Stimulated activated CD8-positive, alpha-beta memory T cell treated with anti-CD3 and anti-CD28 coated beads, Interleukin-7, amount 100 ng/mL, for 1 hour (primary cell): ENCODE data around the gene OLFM2.
"Not testable (repeated sequence)": the region's sequence is repeated elsewhere in the genome, so short reads cannot be mapped to it uniquely, and the experiment has no call there.

Source experiments
- DNase-seq, 2 donors: peaks; one replicate each; pipeline ENCODE4 v3.0.0-alpha.2; 2020; ENCODE audit warnings: low read depth in 2 of 2

Gene OLFM2

DNA sequence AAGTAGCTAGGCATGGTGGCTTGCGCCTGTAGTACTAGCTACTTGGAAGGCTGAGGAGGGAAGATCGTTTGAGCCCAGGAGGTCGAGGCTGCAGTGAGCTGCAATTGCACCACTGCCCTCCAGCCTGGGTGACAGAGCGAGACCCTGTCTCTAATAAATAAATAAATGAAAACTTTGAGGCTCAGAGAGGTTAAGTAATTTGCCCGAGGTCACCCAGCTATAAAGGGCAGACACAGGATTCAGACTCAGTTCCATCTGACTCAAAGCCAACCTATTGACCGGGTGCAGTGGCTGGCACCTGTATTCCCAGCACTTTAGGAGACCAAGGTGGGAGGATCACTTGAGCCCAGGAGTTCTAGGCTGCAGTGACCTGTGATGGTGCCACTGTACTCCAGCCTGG lies 7.4 kb upstream of the OLFM2 start:
- no peak for DNase-seq

DNA sequence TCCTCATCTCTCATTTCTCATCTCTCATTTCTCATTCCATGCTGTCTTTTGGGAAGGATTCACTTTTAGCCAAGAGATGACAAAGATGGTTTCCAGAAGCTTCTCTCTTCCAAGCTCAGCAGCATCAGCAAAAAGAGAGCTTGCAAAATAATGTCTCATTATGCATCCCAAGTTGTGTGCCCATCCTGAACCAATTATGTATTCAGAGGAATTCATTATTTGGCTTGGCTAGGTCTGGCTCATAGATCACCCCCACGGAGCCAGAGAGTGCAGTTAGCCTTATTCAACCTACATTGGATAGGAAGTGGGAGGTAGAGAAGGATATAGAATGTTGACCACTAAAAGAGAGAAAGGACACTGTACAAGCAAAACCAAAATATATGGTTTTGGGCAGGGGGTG lies 5.4 kb upstream of the OLFM2 start:
- DNase-seq = no peak

DNA sequence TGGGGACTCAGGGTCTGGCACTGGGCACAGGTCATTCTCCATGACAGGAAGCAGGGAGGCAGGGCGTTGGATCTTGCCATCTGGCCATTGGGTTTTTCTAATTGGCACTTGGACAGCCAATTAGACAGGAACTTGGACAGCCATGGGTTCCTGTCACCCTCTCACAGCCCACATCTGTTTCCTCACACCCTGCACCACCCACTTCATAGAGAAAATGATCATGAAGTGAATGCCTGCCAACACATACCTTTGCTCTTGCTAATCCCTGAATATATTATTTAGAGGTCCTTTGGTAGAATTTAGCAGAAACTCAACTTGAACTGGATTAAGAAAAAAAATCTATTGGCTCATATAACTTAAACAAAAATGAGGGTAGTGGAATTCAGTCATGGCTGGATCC lies 4.9 kb upstream of the OLFM2 start:
- no peak for DNase-seq

DNA sequence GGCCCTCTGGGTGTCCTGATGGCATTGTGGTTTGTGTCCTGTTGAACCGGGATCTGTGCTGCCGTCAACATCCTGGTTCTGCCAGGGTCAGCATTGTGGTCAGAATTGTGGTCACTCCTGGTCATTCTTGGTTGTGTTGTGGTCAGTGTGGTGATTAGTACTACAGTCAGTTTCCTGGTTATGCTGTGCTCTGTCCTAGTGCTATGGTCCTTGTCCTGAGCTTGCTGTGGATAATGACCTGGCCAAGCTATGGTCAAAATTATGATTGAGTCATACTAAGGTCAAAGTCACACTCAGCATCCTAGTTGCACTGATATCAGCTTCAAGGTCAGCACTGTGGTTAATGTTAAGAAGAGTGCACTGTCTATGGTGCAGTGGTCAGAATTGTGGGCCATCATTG lies 4.5 kb upstream of the OLFM2 start:
- DNase-seq = no peak

DNA sequence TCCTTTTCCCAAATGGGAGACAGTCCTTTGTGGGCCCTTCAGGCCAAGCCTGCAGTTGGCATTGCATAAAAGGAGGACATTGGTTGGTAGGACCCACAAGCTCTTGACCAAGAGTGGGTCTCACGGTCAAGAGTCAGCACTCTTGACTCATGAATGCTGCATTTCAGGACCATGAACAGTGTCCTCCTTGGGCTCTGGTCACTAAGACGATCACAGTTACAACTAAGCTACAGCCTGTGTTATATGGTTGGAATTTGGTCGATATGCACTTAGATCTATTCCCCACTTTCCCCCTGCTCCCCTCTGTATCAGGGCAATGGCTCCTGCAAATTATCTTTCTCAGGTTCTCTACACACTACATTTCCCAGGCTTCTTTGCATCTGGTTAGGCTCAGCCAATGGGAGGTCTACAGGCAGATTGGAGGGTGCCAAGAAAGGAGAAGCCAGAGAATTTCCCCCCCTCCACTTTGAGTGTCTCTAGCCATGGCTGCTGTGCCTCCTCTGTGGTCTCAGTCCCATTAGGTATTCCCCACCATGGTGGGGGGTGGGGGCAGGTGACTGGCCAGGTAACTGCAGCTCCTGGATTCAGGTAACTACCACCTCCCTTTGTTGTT lies 3.1 kb upstream of the OLFM2 start:
- no peak for DNase-seq

DNA sequence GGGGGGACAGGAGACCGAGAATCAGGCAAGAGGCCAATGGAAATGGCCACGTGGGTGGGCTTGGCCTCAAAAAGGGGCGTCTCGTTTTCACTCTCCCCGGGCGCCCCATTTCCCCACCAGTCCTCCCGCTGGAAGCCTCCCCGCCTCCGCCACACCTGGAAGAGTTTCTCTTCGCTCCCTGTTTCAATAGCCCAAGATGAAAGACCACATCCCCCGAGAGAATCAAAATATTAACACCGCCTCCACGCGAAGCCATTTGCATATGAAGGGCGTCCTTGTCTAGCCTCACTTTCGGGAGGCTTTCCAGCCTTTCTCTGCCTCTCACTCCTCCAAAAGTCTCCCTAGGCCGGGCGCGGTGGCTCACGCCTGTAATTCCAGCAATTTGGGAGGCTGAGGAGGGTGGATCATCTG lies 691 bp upstream of the OLFM2 start:
- DNase-seq = no peak

DNA sequence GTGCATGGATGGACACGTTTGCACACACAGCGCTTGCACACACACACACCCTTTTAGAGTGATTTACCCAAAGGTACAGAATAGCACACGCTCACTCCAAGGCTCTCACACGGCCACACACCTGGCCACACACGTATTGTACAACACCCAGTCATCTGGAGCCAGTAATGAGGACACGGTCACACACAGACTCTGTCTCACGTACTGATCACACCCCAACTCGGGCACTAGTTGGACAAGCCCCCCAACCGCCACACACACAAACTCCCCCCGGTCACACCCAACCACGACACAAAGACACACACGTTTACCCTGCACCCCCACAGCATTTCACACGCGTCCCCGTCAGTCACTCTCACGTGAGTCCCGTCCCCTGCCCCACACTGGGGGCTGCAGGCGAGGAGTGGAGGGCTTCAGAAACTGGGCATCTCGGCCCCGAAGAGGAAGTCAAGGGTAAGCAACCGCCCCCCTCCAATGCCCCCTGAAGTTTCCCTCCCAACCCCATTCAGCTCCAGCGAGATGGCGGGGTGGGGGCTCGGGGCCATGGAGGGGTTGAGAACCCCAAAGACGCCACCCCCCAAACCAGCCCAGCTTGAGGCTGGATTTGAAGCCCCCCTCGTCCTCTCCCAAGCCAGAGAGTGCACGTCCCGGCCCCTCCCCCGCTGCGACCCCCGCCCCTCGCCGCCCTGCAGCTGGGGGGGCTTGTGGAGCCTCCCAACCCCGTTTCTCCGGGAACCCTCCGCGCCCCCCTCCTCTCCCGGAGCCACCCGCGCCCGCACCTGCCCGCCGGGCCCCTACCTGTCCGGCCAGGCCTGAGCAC lies 599 bp downstream of the OLFM2 start:
- no peak for DNase-seq

DNA sequence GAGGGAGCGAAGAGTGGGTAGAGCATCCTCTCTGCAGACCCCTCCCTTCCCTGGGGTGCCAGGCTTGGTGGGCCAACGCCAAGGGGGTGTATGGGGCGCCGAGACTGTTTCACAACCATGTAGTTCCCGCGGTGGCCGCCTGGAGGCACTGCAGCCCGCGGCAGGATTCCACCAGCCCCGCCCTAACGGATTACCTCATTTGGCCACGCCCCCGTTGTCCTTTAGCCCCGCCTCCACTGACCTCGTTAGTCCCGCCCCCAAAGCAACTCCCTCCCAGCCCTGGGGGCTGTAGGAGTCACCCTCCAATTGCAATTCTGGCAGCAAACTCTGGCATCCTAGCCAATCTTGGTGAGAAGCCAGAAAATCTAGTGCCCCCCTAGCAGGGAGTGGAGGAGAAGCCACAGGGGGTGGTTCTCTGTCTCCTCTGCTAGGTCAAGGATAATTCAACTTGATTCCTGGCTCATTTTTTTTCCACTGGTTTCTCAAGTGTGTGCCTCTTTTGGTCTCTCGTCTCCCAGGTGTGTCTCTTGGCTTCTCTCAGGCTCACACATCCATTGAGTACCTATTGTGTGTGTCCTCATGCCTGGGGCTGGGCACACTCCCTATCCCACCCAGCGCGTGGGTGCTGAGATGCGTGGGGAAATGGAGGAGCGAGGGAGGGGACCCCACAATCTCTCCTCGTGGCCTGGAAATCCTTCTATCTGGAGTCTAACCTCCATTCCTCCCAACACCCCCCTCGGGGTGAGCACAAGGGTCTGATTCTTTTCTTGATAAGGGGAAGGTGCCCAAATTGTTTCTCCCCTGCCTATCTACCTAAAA lies 2.0 kb downstream of the OLFM2 start:
- peak; percentile 64 to 71 for DNase-seq

DNA sequence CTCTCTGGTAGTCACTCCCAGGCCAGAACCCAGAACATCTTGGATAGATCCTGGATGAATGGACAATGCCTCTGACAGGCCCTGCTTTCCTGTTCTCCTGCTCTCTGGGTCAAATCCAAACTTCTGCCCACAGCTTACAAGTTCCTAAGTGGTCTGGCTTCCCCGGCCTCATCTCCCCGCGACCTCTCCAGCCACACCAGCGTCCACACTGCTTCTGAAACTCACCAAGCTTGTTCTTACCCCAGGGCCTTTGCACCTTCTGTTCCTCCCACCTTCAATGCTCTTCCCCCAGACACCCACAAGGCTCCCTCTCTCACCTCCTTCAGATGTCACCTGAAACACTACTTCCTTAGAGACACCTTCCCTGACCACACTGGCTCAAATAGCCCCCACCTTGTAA lies 3.5 kb downstream of the OLFM2 start:
- DNase-seq = no peak

DNA sequence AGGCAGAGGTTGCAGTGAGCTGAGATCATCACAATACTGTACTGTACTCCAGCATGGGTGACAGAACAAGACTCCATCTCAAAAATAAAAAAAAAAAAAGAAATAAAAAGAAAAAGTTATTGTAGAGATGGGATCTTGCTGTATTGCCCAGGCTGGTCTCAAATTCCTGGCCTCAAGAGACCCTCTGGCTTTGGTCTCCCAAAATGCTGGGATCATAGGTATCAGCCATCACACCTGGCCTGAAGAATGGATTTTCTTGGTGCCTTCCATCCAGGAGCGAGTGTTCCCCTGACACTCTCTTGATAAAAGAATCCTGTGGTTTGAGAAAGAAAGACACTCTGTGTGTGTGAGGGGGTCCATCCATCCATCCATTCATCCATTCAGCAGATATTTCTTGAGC lies 4.7 kb downstream of the OLFM2 start:
- DNase-seq = no peak

DNA sequence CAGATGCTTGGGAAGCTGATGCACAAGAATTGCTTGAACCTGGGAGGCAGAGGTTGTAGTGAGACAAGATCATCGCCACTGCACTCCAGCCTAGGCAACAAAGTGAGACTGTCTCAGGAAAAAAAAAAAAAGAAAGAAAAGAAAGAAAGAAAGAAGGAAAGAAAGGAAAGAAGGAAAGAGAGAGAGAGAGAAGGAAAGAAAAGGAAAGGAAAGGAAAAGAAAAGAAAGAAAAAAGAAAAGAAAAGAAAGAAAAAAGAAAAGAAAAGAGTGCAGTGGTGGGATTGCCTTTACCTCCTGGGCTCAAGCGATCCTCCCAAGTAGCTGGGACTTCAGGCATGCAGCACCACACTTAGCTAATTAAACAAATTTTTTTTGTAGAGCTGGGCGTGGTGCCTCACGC lies 12.9 kb downstream of the OLFM2 start:
- DNase-seq = no peak

DNA sequence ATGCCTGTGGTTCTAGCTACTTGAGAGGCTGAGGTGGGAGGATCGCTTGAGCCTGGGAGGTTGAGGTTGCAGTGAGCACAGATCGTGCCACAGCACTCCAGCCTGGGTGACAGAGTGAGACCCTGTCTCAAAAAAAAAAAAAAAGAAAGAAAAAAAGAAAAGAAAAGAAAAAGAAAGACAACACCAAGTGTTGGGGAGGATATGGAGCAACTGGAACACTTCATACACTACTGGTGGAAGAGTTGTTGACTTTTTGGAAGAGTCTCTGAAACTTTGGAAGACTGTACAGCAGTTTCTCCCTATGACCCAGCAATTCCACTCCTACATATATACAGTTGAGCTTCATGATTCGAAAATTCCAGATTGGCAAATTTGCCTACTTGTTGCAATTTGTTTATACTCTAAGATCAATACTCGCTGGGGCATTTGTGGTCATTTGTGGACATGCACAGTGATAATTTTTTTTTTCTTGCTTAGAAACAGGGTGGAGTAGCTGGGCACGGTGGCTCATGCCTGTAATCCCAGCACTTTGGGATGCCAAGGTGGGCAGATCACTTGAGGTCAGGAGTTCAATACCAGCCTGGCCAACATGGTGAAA lies 13.4 kb downstream of the OLFM2 start:
- not testable (repeated sequence) for DNase-seq

DNA sequence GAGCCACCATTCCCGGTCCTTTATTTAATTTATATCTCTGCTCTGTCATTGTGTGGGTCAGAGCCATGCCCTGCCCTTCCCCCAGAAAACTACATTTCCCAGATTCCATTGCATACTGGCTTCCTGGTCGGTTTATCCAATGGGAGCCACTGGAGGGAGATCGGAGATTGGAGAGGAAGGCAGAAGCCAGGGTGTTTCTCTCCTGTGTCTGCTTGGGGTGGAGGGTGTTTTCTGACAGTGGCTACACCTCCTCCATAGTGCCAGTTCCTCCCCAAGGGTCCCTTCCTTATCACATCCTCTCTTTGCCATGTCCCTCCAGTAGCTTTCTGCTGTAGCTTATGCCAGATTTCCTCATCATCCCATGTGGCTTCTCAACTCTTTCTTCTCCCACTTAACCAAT lies 19.0 kb downstream of the OLFM2 start:
- no peak for DNase-seq

DNA sequence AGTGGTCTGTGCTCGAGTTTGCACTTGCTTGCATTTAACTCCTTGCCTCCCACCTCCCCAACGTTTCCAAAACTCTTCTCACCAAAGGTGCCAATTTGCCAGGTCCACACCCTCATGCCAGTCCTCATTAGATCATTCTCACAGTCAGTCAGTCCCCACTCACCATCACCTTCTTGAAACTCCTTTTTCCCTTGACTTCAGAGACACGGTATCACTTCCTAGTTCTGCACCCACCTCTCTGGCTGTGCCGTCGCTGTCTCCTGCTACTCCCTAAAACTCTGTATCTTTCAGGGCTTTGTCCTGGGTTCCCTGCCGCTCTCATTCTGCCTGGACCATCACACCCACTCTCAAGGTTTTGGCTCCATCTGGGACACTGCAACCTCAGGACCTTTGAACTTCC lies 19.6 kb downstream of the OLFM2 start:
- DNase-seq = no peak

DNA sequence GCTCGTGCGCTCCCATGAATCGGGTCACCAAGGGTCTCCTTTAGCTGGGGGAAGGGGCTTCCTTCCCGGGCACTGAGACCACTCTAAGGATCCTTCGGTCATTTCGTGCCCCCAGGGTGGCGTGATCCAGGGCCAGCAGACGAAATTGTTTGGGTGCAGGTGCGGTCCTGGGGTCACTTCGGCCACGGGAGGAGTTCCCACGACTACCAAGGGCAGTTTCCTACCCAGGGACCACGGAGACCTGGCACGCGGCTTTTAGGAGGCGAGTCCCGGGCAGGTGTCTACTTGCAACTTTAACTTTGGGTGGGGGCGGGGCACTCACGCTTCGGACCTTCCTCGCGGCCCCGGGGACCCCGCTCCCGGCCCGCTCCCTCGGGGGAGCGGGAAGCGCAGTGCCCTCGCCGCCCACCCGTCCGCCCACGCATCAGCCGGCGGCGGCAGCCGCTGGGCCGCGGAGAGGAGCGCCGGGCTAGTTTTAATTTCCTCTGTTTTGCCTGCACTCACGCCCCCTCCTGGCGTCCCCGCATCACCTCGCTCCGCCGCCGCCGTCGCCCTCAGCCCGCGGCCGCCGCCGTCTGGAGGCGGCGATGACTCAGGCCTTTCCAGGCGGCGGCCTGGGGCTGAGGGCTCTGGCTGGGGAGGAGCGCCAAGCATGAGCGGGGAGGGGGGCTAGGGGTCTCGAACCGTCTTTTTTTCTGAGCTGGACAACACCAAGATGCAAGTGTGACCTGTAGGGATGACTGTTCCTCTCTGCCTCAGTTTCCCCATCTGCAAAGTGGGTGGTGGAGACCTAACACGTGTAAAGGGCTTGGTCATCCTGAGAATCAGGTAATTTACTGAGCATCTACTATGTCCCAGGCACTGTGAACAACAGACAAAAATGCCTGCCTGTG lies 21.8 kb downstream of the OLFM2 start:
- peak; percentile 67 to 68 for DNase-seq

DNA sequence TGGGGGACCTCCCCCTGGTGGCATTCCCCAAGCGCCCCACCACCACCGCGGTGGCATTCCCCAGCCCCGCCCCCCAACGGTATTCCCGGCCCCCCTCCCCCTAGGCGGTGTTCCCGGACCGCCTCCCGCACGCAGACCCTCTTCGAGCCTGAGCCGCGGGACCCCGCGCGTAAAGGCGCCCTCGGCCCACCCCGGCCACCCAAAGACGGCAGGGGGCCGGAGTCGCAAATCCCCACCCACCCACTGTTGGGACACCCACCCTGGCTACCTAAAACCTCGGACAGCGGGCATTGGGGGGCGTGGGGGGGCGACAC lies 22.4 kb downstream of the OLFM2 start:
- no peak for DNase-seq

DNA sequence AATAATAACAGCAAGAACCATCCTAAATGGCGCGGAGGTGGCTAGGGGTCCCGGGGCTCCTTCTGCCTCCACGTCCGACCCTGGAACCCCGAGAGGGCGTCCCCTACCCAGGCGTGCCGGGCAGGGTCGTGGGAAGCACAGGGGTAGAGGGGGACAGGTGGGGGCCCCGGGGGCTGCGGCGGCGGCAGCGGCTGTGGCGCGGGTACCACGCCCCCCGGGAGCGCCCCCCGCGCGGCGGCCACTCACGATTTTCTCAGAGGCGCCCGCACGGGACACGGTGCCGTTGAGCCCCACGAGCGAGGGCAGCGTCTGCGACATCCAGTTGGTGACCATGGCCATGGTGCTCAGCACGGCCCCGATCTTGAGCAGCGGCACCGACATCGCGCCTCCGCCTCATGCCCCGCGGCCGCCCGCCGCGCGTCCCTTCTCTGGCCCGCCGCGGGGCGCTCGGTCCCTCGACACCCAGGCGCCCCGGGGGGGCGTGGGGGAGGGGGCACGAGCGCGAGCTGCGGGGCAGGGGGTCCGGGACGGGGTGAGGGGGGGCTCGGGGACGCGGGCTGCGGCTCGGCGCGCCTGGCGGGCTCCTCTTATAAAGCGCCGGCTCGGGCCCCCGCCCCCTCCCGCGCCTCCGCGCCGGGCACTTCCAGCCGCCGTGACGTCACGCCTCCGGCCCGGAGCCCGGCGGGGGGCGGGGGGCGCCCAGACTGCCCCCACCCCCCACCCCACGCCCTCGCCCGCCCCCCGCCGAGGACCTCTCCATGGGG lies 22.9 kb downstream of the OLFM2 start:
- DNase-seq = no peak

DNA sequence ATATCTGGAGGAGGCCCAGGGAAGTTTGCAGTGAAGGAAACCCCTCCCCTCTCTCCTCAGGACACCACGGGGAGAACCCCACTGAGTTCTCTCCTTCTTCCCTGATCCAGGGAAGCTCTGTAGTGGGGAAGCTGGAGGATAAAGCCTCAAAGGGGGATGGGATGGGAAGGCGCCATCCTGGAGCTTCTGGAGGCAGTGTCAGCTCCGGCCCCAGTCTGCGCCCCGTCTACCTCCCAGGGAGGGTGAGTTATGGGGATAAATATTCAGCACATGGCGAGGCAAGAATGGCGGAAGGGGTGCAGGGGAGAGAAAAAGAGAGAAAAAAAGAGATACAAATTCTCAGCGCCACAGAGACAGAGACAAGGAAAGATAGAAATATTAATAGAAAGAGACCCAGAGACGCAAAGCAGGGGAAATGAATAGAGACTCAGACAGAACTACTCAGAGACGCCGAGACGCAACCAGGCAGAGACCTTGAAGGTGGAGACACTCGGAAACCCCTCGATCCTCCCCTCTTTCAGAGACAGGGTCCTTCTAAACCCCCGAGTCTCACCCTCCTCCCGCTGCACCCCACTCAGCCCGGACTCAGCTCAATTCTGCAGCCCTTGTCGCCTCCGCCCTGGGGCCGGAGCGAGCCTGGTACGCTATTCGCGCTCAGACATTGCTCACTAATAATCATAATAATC lies 23.6 kb downstream of the OLFM2 start:
- DNase-seq = no peak

DNA sequence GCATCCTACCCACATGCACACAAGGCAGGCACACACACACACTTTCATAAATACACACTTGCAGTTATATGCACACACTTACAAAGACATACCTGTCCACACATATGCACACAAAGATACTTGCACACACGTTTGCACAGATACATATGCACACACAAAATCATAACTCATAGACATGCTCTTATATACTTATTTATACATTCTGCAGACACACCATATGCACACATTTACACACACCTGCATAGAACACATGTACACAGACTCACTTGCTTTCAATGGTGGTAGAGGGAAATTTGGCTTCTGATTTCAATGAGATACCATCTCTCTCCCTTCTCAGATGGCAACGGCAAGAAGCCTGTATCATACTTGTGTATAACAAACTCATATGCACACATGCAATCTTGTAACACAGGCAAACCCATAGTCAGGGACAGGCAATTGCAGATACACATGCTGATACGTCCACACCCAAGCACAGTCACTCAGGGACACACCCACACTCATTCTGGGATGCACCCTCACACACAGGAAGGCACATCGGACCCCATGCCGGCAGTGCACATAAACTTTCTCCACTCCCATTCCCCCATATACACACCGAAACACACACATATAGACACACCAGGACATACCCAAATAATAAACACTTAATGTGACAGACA lies 24.7 kb downstream of the OLFM2 start:
- DNase-seq = no peak

DNA sequence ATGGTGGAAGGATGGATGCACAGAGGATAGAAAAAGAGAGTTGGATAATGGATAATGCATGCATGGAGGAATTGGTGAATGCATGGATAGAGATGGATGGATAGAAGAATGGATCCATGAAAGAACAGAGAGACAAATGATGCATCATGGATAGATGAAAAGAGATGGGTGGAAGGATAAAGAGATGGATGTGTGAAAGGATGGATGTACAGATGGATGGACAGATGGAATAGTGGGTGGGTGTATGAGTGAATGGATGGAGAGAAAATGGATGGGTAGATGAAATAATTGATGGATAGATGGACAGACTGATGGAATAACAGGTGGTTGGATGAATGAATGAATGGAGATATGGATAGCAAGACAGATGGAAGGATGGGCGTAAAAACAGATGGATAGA lies 25.7 kb downstream of the OLFM2 start:
- no peak for DNase-seq
